ENCODE measurements around the gene XPNPEP3. TPM values are rescaled to one million over a fixed set of nuclear protein-coding genes. Genes with fewer than 3 reads are reported as not detected.
A peak's percentile ranks its signal among the peaks of the same experiment; 100 is the strongest.
"Not testable (repeated sequence)": the region's sequence is repeated elsewhere in the genome, so short reads cannot be mapped to it uniquely, and the experiment has no call there.

Gene XPNPEP3
- total RNA-seq, 4 donors from 2014 or later, result 7.6 to 15.8 (median 10.2) TPM

DNA sequence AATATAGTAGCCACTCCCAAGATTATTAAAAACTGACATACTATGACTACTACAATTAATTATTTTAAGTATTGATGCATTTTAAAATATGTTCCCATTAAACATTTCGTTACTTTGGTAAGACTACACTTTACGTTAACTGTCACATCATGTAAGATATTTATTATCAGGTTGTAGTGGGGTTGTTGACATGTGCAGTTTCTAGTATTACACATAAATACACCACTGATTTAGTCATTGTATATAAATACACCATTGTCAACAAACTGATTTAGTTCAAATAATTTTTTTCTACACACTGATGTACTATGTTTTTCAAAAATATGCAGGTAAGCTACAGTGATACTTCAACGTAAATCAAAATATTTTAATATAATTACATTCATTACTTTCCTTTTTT lies 12.0 kb upstream of the XPNPEP3 start:
- Histone ChIP-seq H3K4me1 (peaks cover 0 to 18% (median 13%) of the 10 kb centered on the region in 4 donors), H3K4me3 (no peak overlapping the region), H3K27me3 (no peaks in the 10 kb centered on the region), H3K27ac (replicated peaks in 1 of 4) (no peak overlapping the region), H3K36me3 (peaks cover 30 to 100% (median 83%) of the 10 kb centered on the region in 4 donors), H3K9me3 (no peaks in the 10 kb centered on the region)
- intact Hi-C loops (cut with DNase I), result no loop called here
- WGBS, result 87% methylated on average over 3 of the region's 3 CpGs
- no peak for DNase-seq (ENCODE audit: extremely low spot score)
- TF ChIP-seq CTCF (IDR thresholded peaks at IDR 0.05), result no peak

GRCh38 chr22:40845816-40846215 lies 11.1 kb upstream of the XPNPEP3 start:
- H3K4me3 ChIP-seq; H3K27ac ChIP-seq (replicated peaks in 1 of 4); H3K9me3 ChIP-seq; intact Hi-C loops (cut with DNase I); H3K27me3 ChIP-seq; DNase-seq (ENCODE audit: extremely low spot score): not testable (repeated sequence)
- peaks cover 0 to 24% (median 16%) of the 10 kb centered on the region in 4 donors for H3K4me1 ChIP-seq
- 92% methylated on average over 11 of the region's 11 CpGs for WGBS
- peaks cover 30 to 100% (median 81%) of the 10 kb centered on the region in 4 donors for H3K36me3 ChIP-seq

DNA sequence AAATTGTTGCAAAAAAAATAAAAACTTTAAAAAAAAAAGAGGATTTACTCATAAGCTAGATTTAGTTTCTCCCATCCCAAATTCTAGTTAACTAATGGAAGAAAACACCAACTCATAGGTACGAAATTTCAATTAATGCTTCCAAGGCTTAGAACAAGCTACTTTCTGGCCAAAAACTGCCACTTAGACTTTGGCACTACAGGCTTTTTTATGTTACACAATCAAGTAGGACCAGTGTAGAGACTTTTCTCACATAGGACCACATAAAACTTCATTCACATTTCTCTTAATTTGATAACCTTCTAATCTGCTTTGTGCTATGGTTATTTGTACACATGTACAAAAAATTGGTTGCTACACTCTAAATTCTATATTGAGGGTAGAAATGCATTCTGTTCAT lies 3.6 kb upstream of the XPNPEP3 start:
- peak overlapping the region in 1 of 4 donors; percentile 94 for H3K4me3 ChIP-seq
- TF ChIP-seq POLR2AphosphoS5 (IDR thresholded peaks at IDR 0.05) (no peak), POLR2A (IDR thresholded peaks at IDR 0.05; ENCODE audit: low read depth) (no peak), CTCF (IDR thresholded peaks at IDR 0.05) (no peak), EP300 (IDR thresholded peaks at IDR 0.05) (no peak)
- 50% methylated on average over 1 of the region's 1 CpG for WGBS

GRCh38 chr22:40853961-40854360 lies 3.0 kb upstream of the XPNPEP3 start:
- intact Hi-C loops (cut with DNase I), result no loop called here
- H3K4me1 ChIP-seq, result peaks cover 52 to 70% (median 65%) of the 10 kb centered on the region in 4 donors
- WGBS, result 54% methylated on average over 3 of the region's 3 CpGs
- H3K9me3 ChIP-seq, result no peaks in the 10 kb centered on the region
- TF ChIP-seq CTCF (IDR thresholded peaks at IDR 0.05) (no peak), POLR2AphosphoS5 (IDR thresholded peaks at IDR 0.05) (no peak), POLR2A (IDR thresholded peaks at IDR 0.05; ENCODE audit: low read depth) (no peak), EP300 (IDR thresholded peaks at IDR 0.05) (no peak)
- DNase-seq (ENCODE audit: extremely low spot score), result no peak
- peak overlapping the region in 3 of 4 donors; percentile 89 to 99 (median 97) for H3K27ac ChIP-seq (replicated peaks in 1 of 4)
- H3K4me3 ChIP-seq, result peak overlapping the region in 3 of 4 donors; percentile 90 to 94 (median 93)
- H3K36me3 ChIP-seq, result peaks cover under 1 to 19% (median 12%) of the 10 kb centered on the region in 4 donors
- no peaks in the 10 kb centered on the region for H3K27me3 ChIP-seq

More for the DNA sequence above, 3.6 kb upstream of the XPNPEP3 start:
- H3K9me3 ChIP-seq, result no peaks in the 10 kb centered on the region
- peaks cover 52 to 67% (median 59%) of the 10 kb centered on the region in 4 donors for H3K4me1 ChIP-seq
- no peaks in the 10 kb centered on the region for H3K27me3 ChIP-seq
- peak overlapping the region in 2 of 4 donors; percentile 89 to 99 for H3K27ac ChIP-seq (replicated peaks in 1 of 4)
- H3K36me3 ChIP-seq, result peaks cover 7 to 25% (median 17%) of the 10 kb centered on the region in 4 donors
- intact Hi-C loops (cut with DNase I), result no loop called here
- no peak for DNase-seq (ENCODE audit: extremely low spot score)

GRCh38 chr22:40855071-40855978 lies 1.6 kb upstream of the XPNPEP3 start:
- peak overlapping the region; percentile 89 to 99 (median 97) for H3K27ac ChIP-seq (replicated peaks in 1 of 4)
- WGBS, result 35% methylated on average over 20 of the region's 20 CpGs
- H3K4me3 ChIP-seq, result peak overlapping the region; percentile 61 to 94 (median 92)
- no peak for DNase-seq (ENCODE audit: extremely low spot score)
- intact Hi-C loops (cut with DNase I), result loop anchor here (5.0 kb wide), 2 partner anchors 38 to 578 kb away; partner anchors contain the start of gene SLC25A17
- H3K27me3 ChIP-seq, result no peaks in the 10 kb centered on the region
- peaks cover 0 to 5% (median 2%) of the 10 kb centered on the region in 4 donors for H3K36me3 ChIP-seq
- H3K4me1 ChIP-seq, result peaks cover 52 to 67% (median 65%) of the 10 kb centered on the region in 4 donors
- TF ChIP-seq POLR2AphosphoS5 (IDR thresholded peaks at IDR 0.05) (no peak), EP300 (IDR thresholded peaks at IDR 0.05) (no peak), POLR2A (IDR thresholded peaks at IDR 0.05; ENCODE audit: low read depth) (no peak), CTCF (IDR thresholded peaks at IDR 0.05) (no peak)
- no peaks in the 10 kb centered on the region for H3K9me3 ChIP-seq

All from esophagus muscularis mucosa (tissue), 4 donors.